Ishikawa (cell line): Measurements from ENCODE around the gene TEDC2.

ENCODE experiments used
- EGR1 ChIP-seq: IDR thresholded peaks from 2 replicates; pipeline ENCODE4 v1.6.1; 2012
- FOXM1 ChIP-seq: IDR thresholded peaks from 2 replicates; pipeline ENCODE4 v1.6.1; 2012; ENCODE audit warnings: low read depth, borderline replicate concordance
- RAD21 ChIP-seq: IDR thresholded peaks from 2 replicates; pipeline ENCODE4 v1.6.1; 2012; ENCODE audit warnings: low read depth
- TAF1 ChIP-seq: IDR thresholded peaks from 2 replicates; pipeline ENCODE4 v1.6.1; 2012; ENCODE audit warnings: low read depth, mild to moderate bottlenecking
- TCF12 ChIP-seq: IDR thresholded peaks from 2 replicates; pipeline ENCODE4 v1.6.1; 2012; ENCODE audit warnings: low read depth
- TEAD4 ChIP-seq: IDR thresholded peaks from 2 replicates; pipeline ENCODE4 v1.6.1; 2012
- YY1 ChIP-seq: IDR thresholded peaks from 2 replicates; pipeline ENCODE4 v1.6.1; 2012; ENCODE audit warnings: low read depth
- ZBTB7A ChIP-seq: IDR thresholded peaks from 2 replicates; pipeline ENCODE4 v1.6.1; 2012; ENCODE audit warnings: low read depth
- TF ChIP-seq, protein P1 (sequence below): IDR thresholded peaks from 2 replicates; pipeline ENCODE4 v1.6.1; 2012
- TF ChIP-seq, protein P2 (sequence below): IDR thresholded peaks from 2 replicates; pipeline ENCODE4 v1.6.1; 2012; ENCODE audit warnings: low read depth, mild to moderate bottlenecking
- TF ChIP-seq, protein P3 (sequence below): IDR thresholded peaks from 2 replicates; pipeline ENCODE4 v1.6.1; 2012

DNA sequence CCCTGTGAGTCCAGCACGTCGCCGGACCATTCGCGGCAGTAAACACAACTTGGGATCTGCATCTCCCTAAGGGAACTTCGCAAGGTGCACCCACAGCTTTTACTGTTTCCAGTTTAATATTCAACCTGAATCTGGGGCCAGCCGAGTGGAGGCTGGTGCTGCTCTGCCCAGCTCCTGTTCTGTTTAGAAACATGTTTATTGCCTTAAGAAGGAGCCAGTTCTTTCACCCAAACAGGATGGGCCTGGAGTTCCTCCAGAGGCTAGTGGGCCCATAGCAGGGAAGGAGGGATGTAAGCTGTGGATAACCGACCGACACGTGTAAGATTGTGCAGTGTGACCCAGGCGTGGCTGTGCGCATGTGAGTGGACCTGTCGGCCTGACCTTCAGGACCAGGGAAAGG, 32.4 kb downstream of the TEDC2 start:
- TF ChIP-seq TAF1 (no peak), FOXM1 (no peak), RAD21 (no peak), YY1 (no peak), TEAD4 (no peak), ZBTB7A (no peak), EGR1 (no peak), TCF12 (no peak)
- TF ChIP-seq, protein P1, sequence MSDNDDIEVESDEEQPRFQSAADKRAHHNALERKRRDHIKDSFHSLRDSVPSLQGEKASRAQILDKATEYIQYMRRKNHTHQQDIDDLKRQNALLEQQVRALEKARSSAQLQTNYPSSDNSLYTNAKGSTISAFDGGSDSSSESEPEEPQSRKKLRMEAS: no peak
- TF ChIP-seq, protein P2, sequence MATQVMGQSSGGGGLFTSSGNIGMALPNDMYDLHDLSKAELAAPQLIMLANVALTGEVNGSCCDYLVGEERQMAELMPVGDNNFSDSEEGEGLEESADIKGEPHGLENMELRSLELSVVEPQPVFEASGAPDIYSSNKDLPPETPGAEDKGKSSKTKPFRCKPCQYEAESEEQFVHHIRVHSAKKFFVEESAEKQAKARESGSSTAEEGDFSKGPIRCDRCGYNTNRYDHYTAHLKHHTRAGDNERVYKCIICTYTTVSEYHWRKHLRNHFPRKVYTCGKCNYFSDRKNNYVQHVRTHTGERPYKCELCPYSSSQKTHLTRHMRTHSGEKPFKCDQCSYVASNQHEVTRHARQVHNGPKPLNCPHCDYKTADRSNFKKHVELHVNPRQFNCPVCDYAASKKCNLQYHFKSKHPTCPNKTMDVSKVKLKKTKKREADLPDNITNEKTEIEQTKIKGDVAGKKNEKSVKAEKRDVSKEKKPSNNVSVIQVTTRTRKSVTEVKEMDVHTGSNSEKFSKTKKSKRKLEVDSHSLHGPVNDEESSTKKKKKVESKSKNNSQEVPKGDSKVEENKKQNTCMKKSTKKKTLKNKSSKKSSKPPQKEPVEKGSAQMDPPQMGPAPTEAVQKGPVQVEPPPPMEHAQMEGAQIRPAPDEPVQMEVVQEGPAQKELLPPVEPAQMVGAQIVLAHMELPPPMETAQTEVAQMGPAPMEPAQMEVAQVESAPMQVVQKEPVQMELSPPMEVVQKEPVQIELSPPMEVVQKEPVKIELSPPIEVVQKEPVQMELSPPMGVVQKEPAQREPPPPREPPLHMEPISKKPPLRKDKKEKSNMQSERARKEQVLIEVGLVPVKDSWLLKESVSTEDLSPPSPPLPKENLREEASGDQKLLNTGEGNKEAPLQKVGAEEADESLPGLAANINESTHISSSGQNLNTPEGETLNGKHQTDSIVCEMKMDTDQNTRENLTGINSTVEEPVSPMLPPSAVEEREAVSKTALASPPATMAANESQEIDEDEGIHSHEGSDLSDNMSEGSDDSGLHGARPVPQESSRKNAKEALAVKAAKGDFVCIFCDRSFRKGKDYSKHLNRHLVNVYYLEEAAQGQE: no peak
- TF ChIP-seq, protein P3, sequence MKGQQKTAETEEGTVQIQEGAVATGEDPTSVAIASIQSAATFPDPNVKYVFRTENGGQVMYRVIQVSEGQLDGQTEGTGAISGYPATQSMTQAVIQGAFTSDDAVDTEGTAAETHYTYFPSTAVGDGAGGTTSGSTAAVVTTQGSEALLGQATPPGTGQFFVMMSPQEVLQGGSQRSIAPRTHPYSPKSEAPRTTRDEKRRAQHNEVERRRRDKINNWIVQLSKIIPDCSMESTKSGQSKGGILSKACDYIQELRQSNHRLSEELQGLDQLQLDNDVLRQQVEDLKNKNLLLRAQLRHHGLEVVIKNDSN: no peak
